ENCODE results near the gene CKAP2.

GRCh38 chr13:52447354-52447753 is 7.9 kb upstream of the CKAP2 start:
- TF ChIP-seq, protein P1, sequence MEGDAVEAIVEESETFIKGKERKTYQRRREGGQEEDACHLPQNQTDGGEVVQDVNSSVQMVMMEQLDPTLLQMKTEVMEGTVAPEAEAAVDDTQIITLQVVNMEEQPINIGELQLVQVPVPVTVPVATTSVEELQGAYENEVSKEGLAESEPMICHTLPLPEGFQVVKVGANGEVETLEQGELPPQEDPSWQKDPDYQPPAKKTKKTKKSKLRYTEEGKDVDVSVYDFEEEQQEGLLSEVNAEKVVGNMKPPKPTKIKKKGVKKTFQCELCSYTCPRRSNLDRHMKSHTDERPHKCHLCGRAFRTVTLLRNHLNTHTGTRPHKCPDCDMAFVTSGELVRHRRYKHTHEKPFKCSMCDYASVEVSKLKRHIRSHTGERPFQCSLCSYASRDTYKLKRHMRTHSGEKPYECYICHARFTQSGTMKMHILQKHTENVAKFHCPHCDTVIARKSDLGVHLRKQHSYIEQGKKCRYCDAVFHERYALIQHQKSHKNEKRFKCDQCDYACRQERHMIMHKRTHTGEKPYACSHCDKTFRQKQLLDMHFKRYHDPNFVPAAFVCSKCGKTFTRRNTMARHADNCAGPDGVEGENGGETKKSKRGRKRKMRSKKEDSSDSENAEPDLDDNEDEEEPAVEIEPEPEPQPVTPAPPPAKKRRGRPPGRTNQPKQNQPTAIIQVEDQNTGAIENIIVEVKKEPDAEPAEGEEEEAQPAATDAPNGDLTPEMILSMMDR (IDR thresholded peaks at IDR 0.05), result no peak
- TF ChIP-seq POLR2AphosphoS5 (IDR thresholded peaks at IDR 0.05) (no peak), POLR2A (IDR thresholded peaks at IDR 0.05) (no peak)
